ENCODE data around the gene MAGEA4.
"Not testable (repeated sequence)": the region's sequence is repeated elsewhere in the genome, so short reads cannot be mapped to it uniquely, and the experiment has no call there.

The MAGEA4 gene

GRCh38 chrX:151901826-151902225 is 10.9 kb upstream of the MAGEA4 start:
- Histone ChIP-seq H3K36me3 (ENCODE audit: insufficient read depth, low read length) (no peaks in the 10 kb centered on the region), H3K9me3 (replicated peaks; ENCODE audit: low read length) (no peaks in the 10 kb centered on the region), H3K27me3 (ENCODE audit: control insufficient read depth, insufficient read depth, low read length) (no peaks in the 10 kb centered on the region), H3K4me2 (ENCODE audit: low read length) (no peak overlapping the region), H3K9ac (ENCODE audit: low read depth, low read length) (no peak overlapping the region), H3K4me3 (ENCODE audit: low read length) (no peak overlapping the region), H3K4me1 (ENCODE audit: control insufficient read depth, insufficient read depth, low read length) (peaks cover 13% of the 10 kb centered on the region)

- Histone ChIP-seq H3K4me3 (ENCODE audit: low read length) (no peak overlapping the region), H3K9ac (ENCODE audit: low read depth, low read length) (no peak overlapping the region), H3K27me3 (ENCODE audit: control insufficient read depth, insufficient read depth, low read length) (no peaks in the 10 kb centered on the region), H3K4me1 (ENCODE audit: control insufficient read depth, insufficient read depth, low read length) (peaks cover 13% of the 10 kb centered on the region), H3K9me3 (replicated peaks; ENCODE audit: low read length) (no peaks in the 10 kb centered on the region), H3K4me2 (ENCODE audit: low read length) (peak overlapping the region; percentile 28), H3K36me3 (ENCODE audit: insufficient read depth, low read length) (no peaks in the 10 kb centered on the region)
Observed at GRCh38 chrX:151902813-151903591, 9.7 kb upstream of the MAGEA4 start.

- H3K27me3 ChIP-seq (ENCODE audit: control insufficient read depth, insufficient read depth, low read length), result no peaks in the 10 kb centered on the region
- no peaks in the 10 kb centered on the region for H3K36me3 ChIP-seq (ENCODE audit: insufficient read depth, low read length)
- no peak overlapping the region for H3K4me3 ChIP-seq (ENCODE audit: low read length)
- H3K9me3 ChIP-seq (replicated peaks; ENCODE audit: low read length), result no peaks in the 10 kb centered on the region
- peaks cover 13% of the 10 kb centered on the region for H3K4me1 ChIP-seq (ENCODE audit: control insufficient read depth, insufficient read depth, low read length)
- no peak overlapping the region for H3K4me2 ChIP-seq (ENCODE audit: low read length)
- no peak overlapping the region for H3K9ac ChIP-seq (ENCODE audit: low read depth, low read length)
Observed at GRCh38 chrX:151904989-151905388, 7.7 kb upstream of the MAGEA4 start.

GRCh38 chrX:151912221-151912620 is 468 bp upstream of the MAGEA4 start:
- no peaks in the 10 kb centered on the region for H3K27me3 ChIP-seq (ENCODE audit: control insufficient read depth, insufficient read depth, low read length)
- H3K4me1 ChIP-seq (ENCODE audit: control insufficient read depth, insufficient read depth, low read length), result no peaks in the 10 kb centered on the region
- H3K4me3 ChIP-seq (ENCODE audit: low read length), result no peak overlapping the region
- H3K4me2 ChIP-seq (ENCODE audit: low read length), result no peak overlapping the region
- H3K36me3 ChIP-seq (ENCODE audit: insufficient read depth, low read length), result no peaks in the 10 kb centered on the region
- no peaks in the 10 kb centered on the region for H3K9me3 ChIP-seq (replicated peaks; ENCODE audit: low read length)
- no peak overlapping the region for H3K9ac ChIP-seq (ENCODE audit: low read depth, low read length)

- not testable (repeated sequence) for H3K4me1 ChIP-seq (ENCODE audit: control insufficient read depth, insufficient read depth, low read length); H3K9ac ChIP-seq (ENCODE audit: low read depth, low read length); H3K9me3 ChIP-seq (replicated peaks; ENCODE audit: low read length); H3K4me3 ChIP-seq (ENCODE audit: low read length); H3K27me3 ChIP-seq (ENCODE audit: control insufficient read depth, insufficient read depth, low read length); H3K36me3 ChIP-seq (ENCODE audit: insufficient read depth, low read length); H3K4me2 ChIP-seq (ENCODE audit: low read length)
Observed at GRCh38 chrX:151918736-151919135, 6.0 kb downstream of the MAGEA4 start.

- H3K27me3 ChIP-seq (ENCODE audit: control insufficient read depth, insufficient read depth, low read length), result no peaks in the 10 kb centered on the region
- no peak overlapping the region for H3K4me3 ChIP-seq (ENCODE audit: low read length)
- no peak overlapping the region for H3K4me2 ChIP-seq (ENCODE audit: low read length)
- H3K36me3 ChIP-seq (ENCODE audit: insufficient read depth, low read length), result no peaks in the 10 kb centered on the region
- no peak overlapping the region for H3K9ac ChIP-seq (ENCODE audit: low read depth, low read length)
- H3K4me1 ChIP-seq (ENCODE audit: control insufficient read depth, insufficient read depth, low read length), result no peaks in the 10 kb centered on the region
- H3K9me3 ChIP-seq (replicated peaks; ENCODE audit: low read length), result no peaks in the 10 kb centered on the region
Observed at GRCh38 chrX:151919610-151920009, 6.9 kb downstream of the MAGEA4 start.

GRCh38 chrX:151920101-151920500 is 7.4 kb downstream of the MAGEA4 start:
- no peaks in the 10 kb centered on the region for H3K27me3 ChIP-seq (ENCODE audit: control insufficient read depth, insufficient read depth, low read length)
- H3K4me3 ChIP-seq (ENCODE audit: low read length), result no peak overlapping the region
- no peak overlapping the region for H3K4me2 ChIP-seq (ENCODE audit: low read length)
- no peaks in the 10 kb centered on the region for H3K4me1 ChIP-seq (ENCODE audit: control insufficient read depth, insufficient read depth, low read length)
- H3K36me3 ChIP-seq (ENCODE audit: insufficient read depth, low read length), result no peaks in the 10 kb centered on the region
- H3K9ac ChIP-seq (ENCODE audit: low read depth, low read length), result no peak overlapping the region
- H3K9me3 ChIP-seq (replicated peaks; ENCODE audit: low read length), result no peaks in the 10 kb centered on the region

- Histone ChIP-seq H3K9me3 (replicated peaks; ENCODE audit: low read length) (no peaks in the 10 kb centered on the region), H3K4me1 (ENCODE audit: control insufficient read depth, insufficient read depth, low read length) (no peaks in the 10 kb centered on the region), H3K9ac (ENCODE audit: low read depth, low read length) (no peak overlapping the region), H3K4me2 (ENCODE audit: low read length) (no peak overlapping the region), H3K27me3 (ENCODE audit: control insufficient read depth, insufficient read depth, low read length) (no peaks in the 10 kb centered on the region), H3K36me3 (ENCODE audit: insufficient read depth, low read length) (no peaks in the 10 kb centered on the region), H3K4me3 (ENCODE audit: low read length) (no peak overlapping the region)
Observed at GRCh38 chrX:151920530-151920929, 7.8 kb downstream of the MAGEA4 start.

- no peak overlapping the region for H3K4me2 ChIP-seq (ENCODE audit: low read length)
- no peaks in the 10 kb centered on the region for H3K9me3 ChIP-seq (replicated peaks; ENCODE audit: low read length)
Observed at GRCh38 chrX:151921292-151921691, 8.6 kb downstream of the MAGEA4 start.

GRCh38 chrX:151921866-151922265 is 9.2 kb downstream of the MAGEA4 start:
- no peak overlapping the region for H3K4me3 ChIP-seq (ENCODE audit: low read length)
- no peaks in the 10 kb centered on the region for H3K9me3 ChIP-seq (replicated peaks; ENCODE audit: low read length)
- no peak overlapping the region for H3K4me2 ChIP-seq (ENCODE audit: low read length)
- no peaks in the 10 kb centered on the region for H3K36me3 ChIP-seq (ENCODE audit: insufficient read depth, low read length)
- no peak overlapping the region for H3K9ac ChIP-seq (ENCODE audit: low read depth, low read length)
- H3K4me1 ChIP-seq (ENCODE audit: control insufficient read depth, insufficient read depth, low read length), result no peaks in the 10 kb centered on the region
- H3K27me3 ChIP-seq (ENCODE audit: control insufficient read depth, insufficient read depth, low read length), result no peaks in the 10 kb centered on the region

More at GRCh38 chrX:151921292-151921691, 8.6 kb downstream of the MAGEA4 start:
- no peaks in the 10 kb centered on the region for H3K4me1 ChIP-seq (ENCODE audit: control insufficient read depth, insufficient read depth, low read length)
- H3K4me3 ChIP-seq (ENCODE audit: low read length), result no peak overlapping the region
- H3K27me3 ChIP-seq (ENCODE audit: control insufficient read depth, insufficient read depth, low read length), result no peaks in the 10 kb centered on the region
- no peak overlapping the region for H3K9ac ChIP-seq (ENCODE audit: low read depth, low read length)
- H3K36me3 ChIP-seq (ENCODE audit: insufficient read depth, low read length), result no peaks in the 10 kb centered on the region

- Histone ChIP-seq H3K9me3 (replicated peaks; ENCODE audit: low read length) (no peaks in the 10 kb centered on the region), H3K4me1 (ENCODE audit: control insufficient read depth, insufficient read depth, low read length) (no peaks in the 10 kb centered on the region), H3K9ac (ENCODE audit: low read depth, low read length) (no peak overlapping the region), H3K36me3 (ENCODE audit: insufficient read depth, low read length) (no peaks in the 10 kb centered on the region), H3K4me2 (ENCODE audit: low read length) (no peak overlapping the region), H3K4me3 (ENCODE audit: low read length) (no peak overlapping the region), H3K27me3 (ENCODE audit: control insufficient read depth, insufficient read depth, low read length) (no peaks in the 10 kb centered on the region)
Observed at GRCh38 chrX:151922692-151923091, 10.0 kb downstream of the MAGEA4 start.

GRCh38 chrX:151923648-151924047 is 11.0 kb downstream of the MAGEA4 start:
- H3K9ac ChIP-seq (ENCODE audit: low read depth, low read length), result no peak overlapping the region
- H3K4me3 ChIP-seq (ENCODE audit: low read length), result no peak overlapping the region
- no peaks in the 10 kb centered on the region for H3K9me3 ChIP-seq (replicated peaks; ENCODE audit: low read length)
- H3K27me3 ChIP-seq (ENCODE audit: control insufficient read depth, insufficient read depth, low read length), result no peaks in the 10 kb centered on the region
- H3K4me1 ChIP-seq (ENCODE audit: control insufficient read depth, insufficient read depth, low read length), result no peaks in the 10 kb centered on the region
- H3K4me2 ChIP-seq (ENCODE audit: low read length), result no peak overlapping the region
- no peaks in the 10 kb centered on the region for H3K36me3 ChIP-seq (ENCODE audit: insufficient read depth, low read length)
